ENCODE results near the gene RNLS.
"Not testable (repeated sequence)": the region's sequence is repeated elsewhere in the genome, so short reads cannot be mapped to it uniquely, and the experiment has no call there.

RNLS gene

GRCh38 chr10:88346144-88346977 lies 236.8 kb downstream of the RNLS start:
- no peak for DNase-seq (ENCODE audit: low read depth in 2 of 2)

GRCh38 chr10:88343761-88344484 lies 239.2 kb downstream of the RNLS start:
- no peak for DNase-seq (ENCODE audit: low read depth in 2 of 2)

- no peak for DNase-seq (ENCODE audit: low read depth in 2 of 2)
Observed at GRCh38 chr10:88342733-88343310, 240.3 kb downstream of the RNLS start.

GRCh38 chr10:88337134-88337533 lies 246.0 kb downstream of the RNLS start:
- no peak for DNase-seq (ENCODE audit: low read depth in 2 of 2)

- no peak for DNase-seq (ENCODE audit: low read depth in 2 of 2)
Observed at GRCh38 chr10:88336334-88336733, 246.8 kb downstream of the RNLS start.

GRCh38 chr10:88333248-88333630 lies 249.9 kb downstream of the RNLS start:
- no peak for DNase-seq (ENCODE audit: low read depth in 2 of 2)

GRCh38 chr10:88332503-88333247 lies 250.4 kb downstream of the RNLS start:
- DNase-seq (ENCODE audit: low read depth in 2 of 2), result no peak

- DNase-seq (ENCODE audit: low read depth in 2 of 2), result no peak
Observed at GRCh38 chr10:88330174-88330573, 252.9 kb downstream of the RNLS start.

GRCh38 chr10:88322324-88323063 lies 260.6 kb downstream of the RNLS start:
- DNase-seq (ENCODE audit: low read depth in 2 of 2), result no peak

GRCh38 chr10:88319960-88320517 lies 263.1 kb downstream of the RNLS start:
- no peak for DNase-seq (ENCODE audit: low read depth in 2 of 2)

GRCh38 chr10:88318803-88319202 lies 264.3 kb downstream of the RNLS start:
- DNase-seq (ENCODE audit: low read depth in 2 of 2), result no peak

- DNase-seq (ENCODE audit: low read depth in 2 of 2), result no peak
Observed at GRCh38 chr10:88317099-88317498, 266.0 kb downstream of the RNLS start.

- no peak for DNase-seq (ENCODE audit: low read depth in 2 of 2)
Observed at GRCh38 chr10:88316292-88316861, 266.7 kb downstream of the RNLS start.

- no peak for DNase-seq (ENCODE audit: low read depth in 2 of 2)
Observed at GRCh38 chr10:88315755-88316154, 267.4 kb downstream of the RNLS start.

GRCh38 chr10:88314362-88314761 lies 268.8 kb downstream of the RNLS start:
- no peak for DNase-seq (ENCODE audit: low read depth in 2 of 2)

DNA sequence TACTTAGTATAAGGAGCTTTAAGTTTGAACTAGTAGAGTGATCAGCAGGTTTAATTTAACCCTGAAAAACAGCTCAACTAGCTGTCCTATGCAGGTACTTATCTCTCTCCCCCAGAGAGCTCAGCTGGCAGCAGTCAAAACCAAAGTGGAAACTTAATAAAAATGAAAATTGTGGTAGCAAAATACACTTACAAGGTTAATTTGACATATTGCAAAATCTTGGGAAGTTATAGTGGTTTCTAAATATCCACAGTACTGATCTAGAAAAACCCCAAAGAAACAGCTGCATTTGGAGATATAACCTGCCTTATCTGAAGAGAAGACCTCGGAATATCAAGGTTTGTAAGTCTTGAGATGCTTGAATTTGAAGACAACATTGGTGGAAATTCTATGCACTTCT lies 269.2 kb downstream of the RNLS start:
- no peak for DNase-seq (ENCODE audit: low read depth in 2 of 2)

DNA sequence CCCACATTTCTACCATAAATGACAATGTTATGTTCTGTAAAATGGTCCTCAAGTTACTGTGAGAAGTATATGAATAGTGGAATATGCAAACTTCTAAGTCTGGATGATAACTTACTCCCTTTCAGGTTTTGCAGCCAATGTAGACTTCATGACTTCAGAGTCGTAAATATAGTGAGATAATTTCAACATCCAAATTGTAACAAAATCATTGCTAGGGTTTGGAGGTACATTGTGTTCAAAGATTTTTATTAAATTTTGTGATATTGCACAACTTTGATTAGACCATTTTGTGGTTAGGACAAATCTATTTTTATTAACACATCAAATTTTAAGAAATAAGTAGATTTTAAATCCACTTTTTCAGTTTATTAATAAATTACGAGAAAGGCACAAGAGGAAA lies 270.3 kb downstream of the RNLS start:
- no peak for DNase-seq (ENCODE audit: low read depth in 2 of 2)

DNA sequence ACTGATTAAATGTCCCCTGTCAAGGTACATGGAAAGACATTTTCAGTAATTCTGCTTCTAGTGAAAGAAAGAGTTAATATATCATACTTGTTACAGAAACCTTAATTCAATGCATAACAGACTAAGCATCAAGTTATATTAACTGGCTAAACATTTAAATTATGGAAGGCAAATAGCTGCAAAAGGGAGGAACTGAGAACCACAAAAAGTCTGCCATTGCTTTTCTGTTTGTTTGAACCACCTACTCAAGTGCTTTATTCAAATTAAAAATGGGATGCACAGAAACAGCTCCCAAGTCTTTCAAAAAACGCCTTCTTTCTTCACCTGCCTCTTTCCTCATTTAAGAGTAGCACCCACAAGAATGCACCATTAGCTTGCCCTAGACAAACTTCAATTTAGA lies 271.9 kb downstream of the RNLS start:
- no peak for DNase-seq (ENCODE audit: low read depth in 2 of 2)

DNA sequence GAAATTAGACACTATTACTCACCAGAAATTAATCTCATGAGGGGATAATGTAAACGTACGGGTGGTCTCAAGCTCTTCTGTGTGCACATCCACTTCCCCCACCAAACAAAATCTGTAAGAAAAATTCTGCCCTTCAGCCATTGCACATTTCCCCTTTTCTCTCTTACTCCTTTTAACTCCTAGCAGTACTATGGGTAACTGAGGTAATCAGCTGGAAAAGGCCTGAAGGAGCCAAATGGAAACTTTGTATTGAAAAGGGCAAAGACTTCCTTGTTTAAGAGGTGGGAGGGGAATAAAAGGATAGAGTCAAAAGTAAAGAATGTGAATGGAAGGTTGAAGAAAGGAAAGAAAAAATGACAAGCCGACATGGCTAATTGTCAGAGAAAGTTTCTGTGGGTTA lies 273.8 kb downstream of the RNLS start:
- DNase-seq (ENCODE audit: low read depth in 2 of 2), result no peak

DNA sequence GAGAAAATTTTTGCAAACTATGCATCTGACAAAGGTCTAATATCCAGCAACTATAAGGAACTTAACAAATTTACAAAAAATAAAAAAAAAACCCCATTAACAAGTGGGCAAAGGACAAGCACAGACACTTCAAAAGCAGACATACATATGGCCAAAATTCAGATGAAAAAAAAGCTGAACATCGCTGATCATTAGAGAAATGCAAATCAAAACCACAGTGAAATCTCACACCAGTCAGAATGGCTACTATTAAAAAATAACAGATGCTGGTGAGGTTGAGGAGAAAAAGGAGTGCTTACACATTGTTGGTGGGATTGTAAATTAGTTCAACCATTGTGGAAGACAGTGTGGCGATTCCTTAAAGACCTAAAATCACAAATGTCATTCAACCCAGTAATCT lies 274.8 kb downstream of the RNLS start:
- not testable (repeated sequence) for DNase-seq (ENCODE audit: low read depth in 2 of 2)

- no peak for DNase-seq (ENCODE audit: low read depth in 2 of 2)
Observed at GRCh38 chr10:88299787-88300186, 283.3 kb downstream of the RNLS start.

Data from activated CD4-positive, alpha-beta T cell treated with anti-CD3 and anti-CD28 coated beads for 24 hours (primary cell).